ENCODE data around the gene NAA10. TPM values are rescaled to one million over a fixed set of nuclear protein-coding genes. Genes with fewer than 3 reads are reported as not detected.
A peak's percentile ranks its signal among the peaks of the same experiment; 100 is the strongest.

NAA10 gene
- total RNA-seq, 1 experiment from 2014 or later, result 205 TPM

- DNase-seq, result no peak
- Histone ChIP-seq H3K9me3 (no peaks in the 10 kb centered on the region), H3K27me3 (no peaks in the 10 kb centered on the region), H3K36me3 (peaks cover 3% of the 10 kb centered on the region; the same call in 1 of the 2 replicates), H3K4me3 (peak overlapping the region; percentile 94)
Measured at GRCh38 chrX:153969125-153969903, 34.5 kb upstream of the NAA10 start.

DNA sequence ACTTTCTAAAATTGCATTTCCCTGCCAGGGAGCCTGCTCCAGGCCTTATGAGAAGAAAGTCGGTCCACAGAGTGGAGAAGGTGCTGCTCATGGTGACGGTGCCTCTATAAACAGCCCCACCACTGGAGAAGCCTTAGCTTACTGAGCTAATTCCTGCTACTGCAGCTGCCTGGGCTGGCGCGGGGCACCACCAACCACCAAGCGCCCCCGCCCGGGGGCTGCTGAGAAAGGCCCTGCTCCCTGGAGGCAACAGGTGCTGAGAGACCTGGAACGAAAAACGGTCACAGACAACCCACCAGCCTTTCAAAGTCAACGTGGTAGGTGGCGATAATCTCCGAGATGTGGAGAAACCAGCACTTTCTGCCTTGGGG lies 33.9 kb upstream of the NAA10 start:
- H3K36me3 ChIP-seq, result peaks cover 3% of the 10 kb centered on the region; the same call in 1 of the 2 replicates
- DNase-seq, result no peak
- no peaks in the 10 kb centered on the region for H3K9me3 ChIP-seq
- no peaks in the 10 kb centered on the region for H3K27me3 ChIP-seq
- peak overlapping the region; percentile 94; the same call in 1 of the 2 replicates for H3K4me3 ChIP-seq

DNA sequence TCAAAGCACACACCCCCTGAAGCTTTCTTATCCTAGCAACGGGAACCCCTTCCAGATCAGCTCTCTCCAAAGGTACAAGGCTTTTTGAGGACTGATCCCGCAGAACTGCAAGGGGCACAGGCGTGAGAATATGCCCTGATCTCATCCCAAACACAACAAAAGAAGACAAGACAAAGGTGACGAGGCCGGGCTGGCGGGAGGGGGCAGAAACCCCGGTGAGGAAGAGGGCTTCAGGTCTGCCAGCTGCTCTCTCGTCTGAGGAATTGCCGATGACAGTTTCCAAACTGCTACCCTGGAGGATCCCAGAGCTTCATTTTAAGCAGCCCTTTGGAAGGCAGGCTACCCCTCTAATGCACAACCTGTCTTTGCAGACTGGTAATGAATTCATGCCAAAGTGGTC lies 33.4 kb upstream of the NAA10 start:
- no peak overlapping the region for H3K4me3 ChIP-seq

GRCh38 chrX:153967536-153968224 lies 32.8 kb upstream of the NAA10 start:
- no peak overlapping the region for H3K4me3 ChIP-seq
- no peaks in the 10 kb centered on the region for H3K9me3 ChIP-seq
- DNase-seq, result no peak
- H3K27me3 ChIP-seq, result no peaks in the 10 kb centered on the region
- H3K36me3 ChIP-seq, result peaks cover 3% of the 10 kb centered on the region; the same call in 1 of the 2 replicates

More for the DNA sequence above, 33.4 kb upstream of the NAA10 start:
- Histone ChIP-seq H3K9me3 (no peaks in the 10 kb centered on the region), H3K36me3 (peaks cover 3% of the 10 kb centered on the region; the same call in 1 of the 2 replicates), H3K27me3 (no peaks in the 10 kb centered on the region)
- no peak for DNase-seq

GRCh38 chrX:153966841-153967535 lies 32.2 kb upstream of the NAA10 start:
- H3K9me3 ChIP-seq, result no peaks in the 10 kb centered on the region
- H3K4me3 ChIP-seq, result no peak overlapping the region
- H3K27me3 ChIP-seq, result no peaks in the 10 kb centered on the region
- H3K36me3 ChIP-seq, result peaks cover 7% of the 10 kb centered on the region
- no peak for DNase-seq

- peaks cover 12% of the 10 kb centered on the region for H3K36me3 ChIP-seq
- no peaks in the 10 kb centered on the region for H3K27me3 ChIP-seq
- H3K9me3 ChIP-seq, result no peaks in the 10 kb centered on the region
- DNase-seq, result no peak
- no peak overlapping the region for H3K4me3 ChIP-seq
Measured at GRCh38 chrX:153966283-153966688, 31.4 kb upstream of the NAA10 start.

- Histone ChIP-seq H3K4me3 (no peak overlapping the region), H3K9me3 (no peaks in the 10 kb centered on the region), H3K36me3 (peaks cover 11% of the 10 kb centered on the region), H3K27me3 (no peaks in the 10 kb centered on the region)
- DNase-seq, result no peak
Measured at GRCh38 chrX:153965406-153965805, 30.6 kb upstream of the NAA10 start.

- DNase-seq, result no peak
- no peaks in the 10 kb centered on the region for H3K27me3 ChIP-seq
- H3K9me3 ChIP-seq, result no peaks in the 10 kb centered on the region
- H3K36me3 ChIP-seq, result peaks cover 11% of the 10 kb centered on the region
- H3K4me3 ChIP-seq, result no peak overlapping the region
Measured at GRCh38 chrX:153964105-153964504, 29.3 kb upstream of the NAA10 start.

DNA sequence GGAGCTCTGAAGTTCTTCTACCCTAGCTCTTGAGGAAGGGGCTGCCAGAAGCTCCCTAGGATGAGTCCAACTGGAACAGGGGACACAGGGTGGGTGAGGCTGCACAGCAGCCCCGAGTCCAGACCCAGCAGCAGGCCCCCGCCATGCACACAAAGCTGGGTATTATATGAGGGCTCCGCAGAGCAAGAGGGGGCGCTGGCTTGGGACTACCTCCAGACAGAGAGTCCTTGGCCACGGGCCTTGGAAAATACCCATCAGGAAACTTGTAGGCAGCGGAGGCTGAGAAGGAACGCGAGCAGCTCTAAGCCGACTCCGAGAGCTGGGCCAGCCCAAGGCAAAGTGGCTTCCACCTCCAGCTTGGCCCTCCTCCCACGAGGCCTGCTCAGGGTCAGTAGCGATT lies 28.7 kb upstream of the NAA10 start:
- no peak for DNase-seq
- Histone ChIP-seq H3K27me3 (no peaks in the 10 kb centered on the region), H3K36me3 (peaks cover 11% of the 10 kb centered on the region), H3K9me3 (no peaks in the 10 kb centered on the region), H3K4me3 (no peak overlapping the region)

GRCh38 chrX:153961292-153961691 lies 26.5 kb upstream of the NAA10 start:
- no peak for DNase-seq
- H3K4me3 ChIP-seq, result no peak overlapping the region
- H3K9me3 ChIP-seq, result no peaks in the 10 kb centered on the region
- H3K36me3 ChIP-seq, result peaks cover 14% of the 10 kb centered on the region
- H3K27me3 ChIP-seq, result no peaks in the 10 kb centered on the region

DNA sequence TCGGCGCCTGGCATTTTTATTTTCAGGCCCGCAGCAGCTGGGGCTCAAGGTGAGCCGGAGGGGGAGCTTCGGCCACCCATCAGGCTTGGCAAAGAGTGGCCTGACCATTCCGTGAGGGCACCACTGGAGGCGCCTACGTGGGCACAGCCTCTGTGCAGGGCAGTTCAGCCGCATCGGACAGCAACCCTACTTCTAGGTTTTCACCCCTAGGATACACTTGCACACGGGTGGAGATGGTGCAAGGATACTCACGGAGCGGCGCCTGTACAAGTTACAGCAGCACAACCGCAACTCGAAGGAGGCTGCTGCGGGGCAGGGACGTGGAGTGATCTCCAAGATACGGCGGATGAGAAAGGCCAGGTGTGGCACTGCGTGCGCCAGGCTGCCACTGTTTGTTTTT lies 25.9 kb upstream of the NAA10 start:
- H3K9me3 ChIP-seq, result no peaks in the 10 kb centered on the region
- H3K27me3 ChIP-seq, result no peaks in the 10 kb centered on the region
- no peak for DNase-seq
- no peak overlapping the region for H3K4me3 ChIP-seq
- H3K36me3 ChIP-seq, result peaks cover 14% of the 10 kb centered on the region

DNA sequence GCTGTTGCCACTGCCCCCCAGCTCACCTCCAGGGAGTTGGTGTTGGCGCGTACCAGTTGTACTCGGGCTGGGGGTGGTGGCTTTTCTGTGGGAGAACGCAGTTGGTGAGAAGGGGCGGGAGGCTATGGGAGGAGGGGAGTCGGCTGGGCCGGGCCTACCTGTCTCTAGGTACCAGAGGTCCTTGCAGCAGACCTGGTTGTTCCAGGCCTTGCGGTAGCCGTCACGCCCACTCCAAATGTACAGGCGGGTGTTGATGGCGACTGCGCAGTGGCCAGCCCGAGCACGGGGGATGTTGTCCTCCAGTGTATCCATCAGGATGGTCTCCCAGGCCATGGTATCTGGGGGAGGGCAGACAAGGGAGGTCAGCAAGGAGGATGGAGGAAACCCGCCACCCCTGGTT lies 25.2 kb upstream of the NAA10 start:
- Histone ChIP-seq H3K27me3 (no peaks in the 10 kb centered on the region), H3K36me3 (peaks cover 14% of the 10 kb centered on the region), H3K9me3 (no peaks in the 10 kb centered on the region), H3K4me3 (no peak overlapping the region)
- DNase-seq, result no peak

DNA sequence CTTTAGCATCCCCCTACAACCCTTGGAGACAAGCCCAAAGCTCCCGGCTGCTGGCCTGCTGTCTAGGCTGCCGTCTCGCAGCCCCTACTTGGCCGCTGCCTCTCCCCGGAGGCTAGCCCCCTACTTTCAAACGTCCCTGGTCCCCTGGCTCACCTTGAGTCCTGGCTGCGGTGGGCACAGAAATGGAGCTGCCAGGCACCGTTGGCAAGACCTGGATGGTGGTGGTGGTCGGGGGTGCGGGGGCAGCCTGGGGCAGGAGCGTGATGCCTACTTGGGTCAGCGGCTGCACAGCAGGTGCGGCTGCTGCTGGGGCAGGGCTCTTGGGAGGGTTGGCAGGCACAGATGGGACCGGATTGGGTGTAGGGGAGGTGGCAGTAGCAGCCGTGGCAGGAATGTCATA lies 24.8 kb upstream of the NAA10 start:
- DNase-seq, result no peak
- Histone ChIP-seq H3K36me3 (peaks cover 14% of the 10 kb centered on the region), H3K4me3 (no peak overlapping the region), H3K27me3 (no peaks in the 10 kb centered on the region), H3K9me3 (no peaks in the 10 kb centered on the region)

DNA sequence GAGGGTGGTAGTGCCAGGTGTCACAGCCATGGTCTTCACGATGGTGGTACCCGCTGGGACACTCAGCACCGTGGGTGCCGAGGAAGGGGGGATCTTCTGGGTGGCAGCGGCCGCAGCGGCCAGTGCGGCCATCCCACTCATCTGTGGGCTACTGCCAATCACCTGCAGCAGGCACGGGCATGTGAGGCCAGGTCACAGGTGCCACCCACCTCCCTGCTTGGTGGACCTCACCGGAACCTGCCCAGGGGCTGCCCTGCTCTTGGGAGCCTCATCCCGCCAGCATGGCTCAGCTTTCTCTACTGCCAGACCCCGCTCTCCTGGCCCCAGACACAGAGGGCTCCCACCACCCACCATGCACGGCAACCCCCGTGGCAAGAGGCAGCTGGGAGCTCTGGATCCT lies 23.8 kb upstream of the NAA10 start:
- H3K36me3 ChIP-seq, result peaks cover 21% of the 10 kb centered on the region

GRCh38 chrX:153957224-153957623 lies 22.4 kb upstream of the NAA10 start:
- peaks cover 33% of the 10 kb centered on the region for H3K36me3 ChIP-seq
- H3K4me3 ChIP-seq, result no peak overlapping the region
- H3K9me3 ChIP-seq, result no peaks in the 10 kb centered on the region
- H3K27me3 ChIP-seq, result no peaks in the 10 kb centered on the region
- no peak for DNase-seq

More for the DNA sequence above, 23.8 kb upstream of the NAA10 start:
- no peak for DNase-seq
- Histone ChIP-seq H3K27me3 (no peaks in the 10 kb centered on the region), H3K4me3 (no peak overlapping the region), H3K9me3 (no peaks in the 10 kb centered on the region)

- DNase-seq, result no peak
- Histone ChIP-seq H3K9me3 (no peaks in the 10 kb centered on the region), H3K36me3 (peaks cover 25% of the 10 kb centered on the region), H3K27me3 (no peaks in the 10 kb centered on the region), H3K4me3 (no peak overlapping the region)
Measured at GRCh38 chrX:153956044-153956907, 21.4 kb upstream of the NAA10 start.

All from MG63 (cell line).